Naive thymus-derived CD4-positive, alpha-beta T cell (primary cell): ENCODE data around the gene ZDBF2. TPM values are rescaled to one million over a fixed set of nuclear protein-coding genes. Genes with fewer than 3 reads are reported as not detected.

Source experiments
- ATAC-seq: fragments of 150-1000 bp; cut with Tn5 transposase; 2 replicates; pipeline ENCODE4 v1.10.0; 2021; ENCODE audit warnings: mild to moderate bottlenecking, moderate library complexity
- CTCF ChIA-PET: fragments of 350-600 bp; sonication (Branson Sonifier 250); formaldehyde crosslinking; loops from one replicate; lab custom pipeline; 2021; ENCODE audit warnings: antibody characterized with exemption; lab: Charles Lee
- POLR2A ChIA-PET: fragments of 350-600 bp; sonication (Branson Sonifier 250); formaldehyde crosslinking; loops from one replicate; lab custom pipeline; 2021; ENCODE audit warnings: antibody characterized with exemption, inconsistent platforms; lab: Charles Lee
- DNase-seq, 9 donors: peaks; one replicate each; pipeline versions ENCODE4 v3.0.0 to v3.0.0-alpha.2; 2020 to 2022; ENCODE audit warnings: mixed read lengths in 1 of 9
- H3K27ac ChIP-seq: one replicate; pipeline ENCODE4 v1.7.0; 2013; ENCODE audit warnings: mild to moderate bottlenecking, low read depth, low read length, moderate library complexity
- H3K27me3 ChIP-seq, 2 donors: one replicate each; pipeline ENCODE4 v1.7.0; 2013; ENCODE audit warnings: low read length in 2 of 2, mild to moderate bottlenecking in 2 of 2, moderate library complexity in 2 of 2; ENCODE audit not compliant: control insufficient read depth in 2 of 2, insufficient read depth in 2 of 2
- H3K36me3 ChIP-seq, 3 experiments: 1 replicate in 2 of 3; 2 replicates in 1 of 3; pipeline ENCODE4 v1.7.0; 2013; ENCODE audit warnings: low read length in 3 of 3, mild to moderate bottlenecking in 3 of 3, moderate library complexity in 1 of 3; ENCODE audit not compliant: insufficient read depth in 3 of 3, control insufficient read depth in 2 of 3
- H3K4me1 ChIP-seq, 2 donors: one replicate each; pipeline ENCODE4 v1.7.0; 2013; ENCODE audit warnings: low read length in 2 of 2, mild to moderate bottlenecking in 2 of 2, moderate library complexity in 1 of 2; ENCODE audit not compliant: control insufficient read depth in 2 of 2, insufficient read depth in 2 of 2
- H3K4me3 ChIP-seq: 2 replicates; pipeline ENCODE4 v1.7.0; 2013; ENCODE audit warnings: mild to moderate bottlenecking, low read length
- H3K9me3 ChIP-seq, 3 experiments: 1 replicate in 2 of 3; 2 replicates in 1 of 3; pipeline ENCODE4 v1.7.0; 2013; ENCODE audit warnings: low read length in 3 of 3; ENCODE audit not compliant: control insufficient read depth in 2 of 3
- H3K27ac Mint-ChIP-seq, 9 donors: one replicate each; pipeline ENCODE4 v1.8.0; 2020 to 2022; ENCODE audit warnings: mixed read lengths in 9 of 9, mild to moderate bottlenecking in 8 of 9, moderate library complexity in 5 of 9, inconsistent platforms in 2 of 9
- H3K27me3 Mint-ChIP-seq, 5 donors: one replicate each; pipeline ENCODE4 v1.8.0; 2021 to 2022; ENCODE audit warnings: mixed read lengths in 5 of 5, mild to moderate bottlenecking in 1 of 5
- H3K36me3 Mint-ChIP-seq, 5 donors: one replicate each; pipeline ENCODE4 v1.8.0; 2020 to 2022; ENCODE audit warnings: mixed read lengths in 5 of 5, mild to moderate bottlenecking in 3 of 5, inconsistent platforms in 1 of 5
- H3K4me1 Mint-ChIP-seq, 7 donors: one replicate each; pipeline ENCODE4 v1.8.0; 2020 to 2022; ENCODE audit warnings: mixed read lengths in 7 of 7, mild to moderate bottlenecking in 3 of 7, inconsistent platforms in 1 of 7
- H3K4me3 Mint-ChIP-seq, 10 donors: one replicate each; pipeline ENCODE4 v1.8.0; 2020 to 2022; ENCODE audit warnings: mild to moderate bottlenecking in 10 of 10, mixed read lengths in 10 of 10, moderate library complexity in 6 of 10, inconsistent platforms in 2 of 10
- H3K9me3 Mint-ChIP-seq, 11 donors: one replicate each; pipeline ENCODE4 v1.8.0; 2020 to 2022; ENCODE audit warnings: mixed read lengths in 11 of 11, mild to moderate bottlenecking in 4 of 11, inconsistent platforms in 1 of 11, moderate library complexity in 1 of 11
- intact Hi-C, 2 donors: fragments of 100-400 bp; cut with micrococcal nuclease; formaldehyde crosslinking; loops; one replicate each; pipeline ENCODE4 v1.15.1; 2023
- polyA plus RNA-seq, 2 donors: library from polyadenylated mRNA; unstranded; fragments of 300-500 nt; fragmentation: Illumina TruSeq; gene quantifications; one replicate each; pipeline ENCODE4 v1.2.3, GENCODE V29; 2021
- total RNA-seq, 6 experiments: library from RNA in 5 of 6; stranded (reverse) in 5 of 6; gene quantifications; 1 replicate in 5 of 6; 2 replicates in 1 of 6; pipeline ENCODE4 v1.2.3 and lab custom pipeline; 2021 to 2026

The ZDBF2 gene
- total and polyA plus RNA-seq, 7 experiments from 2014 or later = 4.4 to 22.4 (median 15.7) TPM

- Mint-ChIP-seq H3K36me3 (peaks cover 0 to 8% (median 0%) of the 10 kb centered on the region in 5 donors), H3K4me3 (no peak overlapping the region), H3K27me3 (peaks cover 64 to 90% (median 68%) of the 10 kb centered on the region in 5 donors), H3K9me3 (peaks cover 0 to 25% (median 6%) of the 10 kb centered on the region in 11 donors), H3K4me1 (peaks cover 0 to 9% (median 6%) of the 10 kb centered on the region in 7 donors), H3K27ac (peak overlapping the region in 1 of 9 donors; percentile 76)
- ChIA-PET CTCF (no interaction called here), POLR2A (interaction anchor here (0.6 kb wide), 1 partner anchor 736 kb away, joined by 5 read pairs; no protein-coding TSS in a partner anchor)
- no peak overlapping the region for H3K4me3 ChIP-seq
- no peak for DNase-seq
- no peak overlapping the region for H3K27ac ChIP-seq
- no peak for ATAC-seq
- no peaks in the 10 kb centered on the region for H3K4me1 ChIP-seq
- intact Hi-C loops = no loop called here
- H3K9me3 ChIP-seq = no peaks in the 10 kb centered on the region
- no peaks in the 10 kb centered on the region for H3K36me3 ChIP-seq
- H3K27me3 ChIP-seq = peaks cover 0 to 13% of the 10 kb centered on the region in 2 donors
Observed at GRCh38 chr2:206266130-206267125, 8.0 kb upstream of the ZDBF2 start.

DNA sequence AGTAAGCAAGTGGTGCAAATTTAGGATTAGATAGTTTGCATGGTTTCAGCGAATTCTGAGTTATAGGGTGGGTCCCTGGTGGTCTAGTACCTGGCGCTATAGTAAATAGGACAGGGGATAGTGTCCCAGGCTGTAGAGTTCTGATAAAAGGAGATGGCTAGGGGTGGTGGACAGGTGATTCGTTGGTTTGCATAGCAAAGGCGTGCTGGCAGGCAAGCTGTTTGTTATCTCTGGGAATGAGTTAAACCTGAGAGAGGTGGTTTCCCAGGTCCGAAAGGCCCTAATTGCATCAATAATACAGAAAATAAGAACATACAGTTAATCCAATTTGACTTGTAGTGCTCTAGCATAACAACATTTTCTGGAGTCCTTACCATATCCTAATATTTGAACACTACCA, 6.9 kb upstream of the ZDBF2 start:
- ChIA-PET CTCF (no interaction called here), POLR2A (interaction anchor here (0.6 kb wide), 1 partner anchor 737 kb away, joined by 5 read pairs; no protein-coding TSS in a partner anchor)
- Mint-ChIP-seq H3K4me1 (peaks cover 0 to 9% (median 6%) of the 10 kb centered on the region in 7 donors), H3K27me3 (peaks cover 62 to 89% (median 66%) of the 10 kb centered on the region in 5 donors), H3K27ac (no peak overlapping the region), H3K9me3 (peaks cover 0 to 28% (median 6%) of the 10 kb centered on the region in 11 donors), H3K4me3 (no peak overlapping the region), H3K36me3 (peaks cover 0 to 8% (median 0%) of the 10 kb centered on the region in 5 donors)
- no peaks in the 10 kb centered on the region for H3K36me3 ChIP-seq
- H3K9me3 ChIP-seq = no peaks in the 10 kb centered on the region
- ATAC-seq (no peak), DNase-seq (no peak)
- H3K4me3 ChIP-seq = no peak overlapping the region
- peaks cover 0 to 13% of the 10 kb centered on the region in 2 donors for H3K27me3 ChIP-seq
- H3K27ac ChIP-seq = no peak overlapping the region
- intact Hi-C loops = no loop called here
- H3K4me1 ChIP-seq = no peaks in the 10 kb centered on the region

GRCh38 chr2:206271065-206271464, 3.4 kb upstream of the ZDBF2 start:
- no peak overlapping the region for H3K27ac ChIP-seq
- Mint-ChIP-seq H3K27ac (no peak overlapping the region), H3K4me3 (no peak overlapping the region), H3K9me3 (peaks cover 0 to 23% (median 5%) of the 10 kb centered on the region in 11 donors), H3K4me1 (peaks cover 8 to 22% (median 16%) of the 10 kb centered on the region in 7 donors), H3K36me3 (peaks cover 0 to 4% (median 0%) of the 10 kb centered on the region in 5 donors), H3K27me3 (peaks cover 40 to 83% (median 58%) of the 10 kb centered on the region in 5 donors)
- peaks cover 0 to 4% (median 0%) of the 10 kb centered on the region in 3 experiments for H3K36me3 ChIP-seq
- peaks cover 8 to 10% of the 10 kb centered on the region in 2 donors for H3K4me1 ChIP-seq
- POLR2A ChIA-PET = no interaction called here
- no peaks in the 10 kb centered on the region for H3K9me3 ChIP-seq
- H3K27me3 ChIP-seq = peaks cover 0 to 6% of the 10 kb centered on the region in 2 donors
- no peak for DNase-seq
- intact Hi-C loops = loop anchor here (10.0 kb wide), 6 partner anchors 186 to 1994 kb away; partner anchors contain the start of genes FASTKD2 (in 1 of the 2), INO80D (in 1 of the 2), MDH1B (in 1 of the 2) and METTL21A (in 1 of the 2)
- no peak for ATAC-seq
- CTCF ChIA-PET = no interaction called here
- H3K4me3 ChIP-seq = no peak overlapping the region

DNA sequence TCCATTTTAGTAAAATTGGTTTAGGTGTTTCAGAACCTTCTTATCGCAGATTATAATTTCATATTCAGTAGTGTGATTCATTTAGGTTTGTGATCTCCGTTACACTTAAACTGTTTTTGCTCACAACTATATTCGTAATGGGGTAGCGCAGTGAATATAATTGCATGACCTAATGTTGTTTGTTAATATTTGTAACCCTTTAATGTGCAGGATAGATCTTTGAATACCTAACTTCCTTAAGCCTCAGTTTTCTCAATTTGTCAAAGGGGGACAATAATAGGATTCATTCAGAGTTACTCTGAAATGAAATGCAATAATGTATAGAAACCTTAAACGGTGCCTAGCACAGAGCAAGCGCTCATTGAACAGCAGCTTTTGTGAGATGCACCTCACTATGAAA, 558 bp upstream of the ZDBF2 start:
- intact Hi-C loops = loop anchor here (1.0 to 10.0 kb wide), 9 partner anchors 13 to 1991 kb away; partner anchors contain the start of genes INO80D (in 2 of the 2), EEF1B2 (in 1 of the 2), FASTKD2 (in 1 of the 2) and MDH1B (in 1 of the 2)

GRCh38 chr2:206275312-206276055, 1.0 kb downstream of the ZDBF2 start:
- H3K4me1 ChIP-seq = peaks cover 8 to 14% of the 10 kb centered on the region in 2 donors
- peaks cover 0 to 4% (median 0%) of the 10 kb centered on the region in 3 experiments for H3K36me3 ChIP-seq
- intact Hi-C loops = loop anchor here (1.0 to 10.0 kb wide), 11 partner anchors 15 to 1989 kb away; partner anchors contain the start of genes FASTKD2 (in 2 of the 2), INO80D (in 2 of the 2), MDH1B (in 2 of the 2) and EEF1B2 (in 1 of the 2)
- H3K4me3 ChIP-seq = peak overlapping the region; percentile 54
- peaks cover 0 to 6% of the 10 kb centered on the region in 2 donors for H3K27me3 ChIP-seq
- ChIA-PET POLR2A (interaction anchor here (1.0 kb wide), 1 partner anchor 115 kb away, joined by 3 read pairs; the partner anchor contains the start of gene EEF1B2), CTCF (interaction anchor here (0.7 kb wide), 1 partner anchor 114 kb away, joined by 3 read pairs; no protein-coding TSS in a partner anchor)
- peak; percentile 51 for ATAC-seq
- Mint-ChIP-seq H3K4me1 (peaks cover 9 to 25% (median 20%) of the 10 kb centered on the region in 7 donors), H3K36me3 (peaks cover 0 to 4% (median 0%) of the 10 kb centered on the region in 5 donors), H3K27ac (peak overlapping the region; percentile 76 to 95 (median 90)), H3K9me3 (peaks cover 0 to 20% (median 2%) of the 10 kb centered on the region in 11 donors), H3K27me3 (peaks cover 10 to 62% (median 53%) of the 10 kb centered on the region in 5 donors), H3K4me3 (peak overlapping the region; percentile 83 to 94 (median 90))
- DNase-seq = peak in 7 of 9 donors; percentile 20 to 50 (median 41)
- H3K9me3 ChIP-seq = no peaks in the 10 kb centered on the region
- peak overlapping the region; percentile 79 for H3K27ac ChIP-seq

More for the DNA sequence above, 558 bp upstream of the ZDBF2 start:
- Histone ChIP-seq H3K27me3 (peaks cover 0 to 6% of the 10 kb centered on the region in 2 donors), H3K4me3 (peak overlapping the region; percentile 56), H3K27ac (peak overlapping the region; percentile 79), H3K4me1 (peaks cover 8 to 14% of the 10 kb centered on the region in 2 donors), H3K9me3 (no peaks in the 10 kb centered on the region), H3K36me3 (peaks cover 0 to 4% (median 0%) of the 10 kb centered on the region in 3 experiments)
- peak overlapping the region; percentile 37 to 96 (median 76) for H3K27ac Mint-ChIP-seq
- peak overlapping the region; percentile 68 to 92 (median 86) for H3K4me3 Mint-ChIP-seq
- H3K27me3 Mint-ChIP-seq = peaks cover 19 to 74% (median 51%) of the 10 kb centered on the region in 5 donors
- CTCF ChIA-PET = interaction anchor here (0.6 kb wide), 1 partner anchor 190 kb away, joined by 3 read pairs; no protein-coding TSS in a partner anchor
- peaks cover 0 to 4% (median 0%) of the 10 kb centered on the region in 5 donors for H3K36me3 Mint-ChIP-seq
- ATAC-seq (no peak), DNase-seq (no peak)
- peaks cover 9 to 25% (median 20%) of the 10 kb centered on the region in 7 donors for H3K4me1 Mint-ChIP-seq
- POLR2A ChIA-PET = interaction anchor here (0.7 kb wide), 1 partner anchor 188 kb away, joined by 3 read pairs; the partner anchor contains the start of gene INO80D
- H3K9me3 Mint-ChIP-seq = peaks cover 0 to 20% (median 4%) of the 10 kb centered on the region in 11 donors
